ENCODE results near the gene LENG1. TPM values are rescaled to one million over a fixed set of nuclear protein-coding genes. Genes with fewer than 3 reads are reported as not detected.
A peak's percentile ranks its signal among the peaks of the same experiment; 100 is the strongest.
"Not testable (repeated sequence)": the region's sequence is repeated elsewhere in the genome, so short reads cannot be mapped to it uniquely, and the experiment has no call there.

The LENG1 gene
- polyA plus RNA-seq (2013, experiment 1 of 2; ENCODE audit: insufficient read length) = 11.2 TPM
- 7.4 TPM for polyA plus RNA-seq (2013, experiment 2 of 2; ENCODE audit: insufficient read length)

- DNase-seq = peak; percentile 100
Measured at GRCh38 chr19:54159352-54160181, at the start of gene LENG1. TSS of gene LENG1 (minus strand) at chr19:54159721. CDS start at chr19:54159695, 26 bp downstream.

- DNase-seq = no peak
Measured at GRCh38 chr19:54208784-54209057, 49.2 kb upstream of the LENG1 start.

- no peak for DNase-seq
Measured at GRCh38 chr19:54207983-54208783, 48.7 kb upstream of the LENG1 start.

GRCh38 chr19:54207676-54207982 lies 48.1 kb upstream of the LENG1 start:
- DNase-seq = no peak

GRCh38 chr19:54207193-54207592 lies 47.7 kb upstream of the LENG1 start:
- DNase-seq = not testable (repeated sequence)

GRCh38 chr19:54206831-54207177 lies 47.3 kb upstream of the LENG1 start:
- no peak for DNase-seq

GRCh38 chr19:54206030-54206830 lies 46.7 kb upstream of the LENG1 start:
- DNase-seq = no peak

- DNase-seq = no peak
Measured at GRCh38 chr19:54204767-54205468, 45.4 kb upstream of the LENG1 start.

- no peak for DNase-seq
Measured at GRCh38 chr19:54203151-54203611, 43.7 kb upstream of the LENG1 start.

- DNase-seq = no peak
Measured at GRCh38 chr19:54201980-54202379, 42.5 kb upstream of the LENG1 start.

GRCh38 chr19:54201172-54201701 lies 41.7 kb upstream of the LENG1 start:
- no peak for DNase-seq

GRCh38 chr19:54199401-54199800 lies 39.9 kb upstream of the LENG1 start:
- DNase-seq = no peak

- DNase-seq = no peak
Measured at GRCh38 chr19:54197121-54197520, 37.6 kb upstream of the LENG1 start.

GRCh38 chr19:54196536-54196935 lies 37.0 kb upstream of the LENG1 start:
- no peak for DNase-seq

- DNase-seq = not testable (repeated sequence)
Measured at GRCh38 chr19:54194463-54194862, 34.9 kb upstream of the LENG1 start.

- DNase-seq = no peak
Measured at GRCh38 chr19:54193011-54193410, 33.5 kb upstream of the LENG1 start.

GRCh38 chr19:54191811-54192453 lies 32.4 kb upstream of the LENG1 start:
- no peak for DNase-seq

- DNase-seq = peak; percentile 77
Measured at GRCh38 chr19:54191011-54191810, 31.7 kb upstream of the LENG1 start, which contains the start of gene TSEN34. TSS of gene TSEN34 (plus strand) at chr19:54191308. CDS start at chr19:54191365, 57 bp downstream.

- DNase-seq = peak; percentile 98
Measured at GRCh38 chr19:54190503-54191010, 31.0 kb upstream of the LENG1 start.

Data from fibroblast of skin of back (primary cell).